Neuronal stem cell (in vitro differentiated cells): ENCODE measurements around the gene MFSD6.

Experiments used
- DNase-seq: peaks from one replicate; pipeline ENCODE4 v3.0.0-alpha.2; 2013; ENCODE audit warnings: low spot score
- H2AFZ ChIP-seq: one replicate; pipeline ENCODE4 v1.6.1; 2013; ENCODE audit warnings: mild to moderate bottlenecking, low read length, inconsistent platforms
- H2AK5ac ChIP-seq: 2 replicates; pipeline ENCODE4 v1.6.1; 2013; ENCODE audit warnings: low read depth, mild to moderate bottlenecking, inconsistent platforms, low read length, moderate library complexity, mixed read lengths
- H2BK120ac ChIP-seq: 2 replicates; pipeline ENCODE4 v1.6.1; 2013; ENCODE audit warnings: low read depth, mild to moderate bottlenecking, inconsistent platforms, low read length, moderate library complexity, mixed read lengths
- H2BK12ac ChIP-seq: one replicate; pipeline ENCODE4 v1.6.1; 2013; ENCODE audit warnings: low read length, inconsistent platforms
- H2BK15ac ChIP-seq: 2 replicates; pipeline ENCODE4 v1.6.1; 2013; ENCODE audit warnings: mild to moderate bottlenecking, low read length, inconsistent platforms, mixed read lengths
- H2BK5ac ChIP-seq: one replicate; pipeline ENCODE4 v1.6.1; 2013; ENCODE audit warnings: inconsistent platforms, mild to moderate bottlenecking, low read length, moderate library complexity
- H3K14ac ChIP-seq: one replicate; pipeline ENCODE4 v1.6.1; 2013; ENCODE audit warnings: low read length, inconsistent platforms
- H3K18ac ChIP-seq: 2 replicates; pipeline ENCODE4 v1.6.1; 2013; ENCODE audit warnings: low read length, inconsistent platforms
- H3K23ac ChIP-seq: 2 replicates; pipeline ENCODE4 v1.6.1; 2013; ENCODE audit warnings: low read depth, mild to moderate bottlenecking, mixed read lengths, low read length, inconsistent platforms; ENCODE audit not compliant: poor library complexity
- H3K27ac ChIP-seq: replicated peaks from 3 replicates; pipeline ENCODE4 v1.5.1; 2013; ENCODE audit warnings: low read length, inconsistent platforms
- H3K27me3 ChIP-seq, 3 experiments: 2 replicates each; pipeline ENCODE4 v1.6.1; 2013; ENCODE audit warnings: low read length in 3 of 3, mild to moderate bottlenecking in 2 of 3, inconsistent platforms in 1 of 3, low read depth in 1 of 3, mixed read lengths in 1 of 3, moderate library complexity in 1 of 3; ENCODE audit not compliant: control insufficient read depth in 3 of 3, insufficient read depth in 3 of 3
- H3K36me3 ChIP-seq, 2 donors: replicated peaks in 1 of 2; 2 replicates each; pipeline ENCODE4 v1.6.1; 2013; ENCODE audit warnings: low read length in 2 of 2; ENCODE audit not compliant: control insufficient read depth in 2 of 2, insufficient read depth in 2 of 2
- H3K4ac ChIP-seq: 2 replicates; pipeline ENCODE4 v1.6.1; 2013; ENCODE audit warnings: inconsistent platforms, mild to moderate bottlenecking, low read length, moderate library complexity
- H3K4me1 ChIP-seq, 2 donors: 1 replicate in 1 of 2; 2 replicates in 1 of 2; pipeline ENCODE4 v1.6.1; 2013; ENCODE audit warnings: low read length in 2 of 2, low read depth in 1 of 2; ENCODE audit not compliant: control insufficient read depth in 2 of 2, insufficient read depth in 1 of 2
- H3K4me2 ChIP-seq: one replicate; pipeline ENCODE4 v1.6.1; 2013; ENCODE audit warnings: mild to moderate bottlenecking, low read length, inconsistent platforms; ENCODE audit not compliant: insufficient read depth, poor library complexity, severe bottlenecking
- H3K4me3 ChIP-seq, 2 donors: 2 replicates each; pipeline ENCODE4 v1.5.1; 2013; ENCODE audit warnings: low read length in 2 of 2, mild to moderate bottlenecking in 2 of 2, inconsistent platforms in 1 of 2, moderate library complexity in 1 of 2
- H3K79me1 ChIP-seq: one replicate; pipeline ENCODE4 v1.6.1; 2013; ENCODE audit warnings: low read depth, mild to moderate bottlenecking, inconsistent platforms, low read length, moderate library complexity
- H3K9ac ChIP-seq: one replicate; pipeline ENCODE4 v1.6.1; 2013; ENCODE audit warnings: mild to moderate bottlenecking, low read depth, low read length, inconsistent platforms; ENCODE audit not compliant: poor library complexity
- H3K9me3 ChIP-seq, 2 donors: replicated peaks in 1 of 2; 2 replicates each; pipeline versions ENCODE3 to v1.6.1; 2013; ENCODE audit warnings: low read length in 2 of 2, mild to moderate bottlenecking in 2 of 2, inconsistent platforms in 1 of 2, low read depth in 1 of 2, mixed read lengths in 1 of 2, moderate library complexity in 1 of 2; ENCODE audit not compliant: control insufficient read depth in 2 of 2, insufficient read depth in 1 of 2
- H4K8ac ChIP-seq: one replicate; pipeline ENCODE4 v1.6.1; 2013; ENCODE audit warnings: low read depth, mild to moderate bottlenecking, inconsistent platforms, low read length, moderate library complexity
- H4K91ac ChIP-seq: one replicate; pipeline ENCODE4 v1.6.1; 2013; ENCODE audit warnings: low read length, low read depth, mild to moderate bottlenecking, inconsistent platforms; ENCODE audit not compliant: poor library complexity
- WGBS, 2 donors: extraction: QIAGEN DNeasy Blood & Tissue Kit; methylation state at CpG; one replicate each; pipeline ENCODE4 v1.1.7; 2013; ENCODE audit warnings: missing lambda C conversion rate in 2 of 2, mixed read lengths in 1 of 2; ENCODE audit not compliant: insufficient read length in 2 of 2, insufficient replicate concordance in 1 of 2; ENCODE audit errors: extremely low coverage in 2 of 2; 5-methylcytosine and 5-hydroxymethylcytosine counted together

Gene MFSD6

DNA sequence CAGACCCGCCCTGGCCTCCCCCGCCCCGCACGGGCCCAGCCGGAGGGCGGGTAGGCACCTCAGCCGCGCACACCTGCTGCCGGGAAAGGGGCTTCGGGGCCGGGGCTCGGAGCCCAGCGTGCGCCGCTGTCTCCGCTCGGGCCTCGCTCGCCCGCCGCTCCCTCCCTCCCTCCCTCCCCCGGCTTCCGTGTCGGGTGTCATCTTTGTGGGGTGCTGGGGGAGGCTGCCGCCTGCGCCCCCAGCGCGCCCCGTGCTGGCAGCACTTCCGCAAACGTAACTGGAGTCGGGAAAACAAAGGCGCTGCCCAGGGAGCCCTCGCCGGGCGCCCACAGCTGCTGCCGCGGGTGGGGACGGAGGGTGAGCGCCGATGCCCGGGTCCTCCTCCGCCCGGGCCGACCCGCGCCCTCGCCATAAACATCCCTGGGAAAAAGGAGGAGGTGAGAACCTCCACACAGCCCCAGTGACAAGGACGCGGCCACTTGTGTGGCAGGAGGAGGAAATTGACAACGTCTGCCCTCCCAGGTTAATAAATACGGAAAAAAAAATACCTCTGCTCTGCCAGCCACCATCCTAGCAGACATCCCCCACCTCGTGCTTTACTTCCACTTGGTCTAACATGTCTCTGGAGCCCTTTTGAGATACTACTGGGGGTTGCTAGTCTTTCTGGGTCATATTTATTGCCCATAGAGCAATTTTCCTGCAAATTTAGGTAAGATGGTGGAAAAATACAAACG is 550 bp downstream of the MFSD6 start:
- Histone ChIP-seq H2BK5ac (no peak overlapping the region), H3K27me3 (peaks cover 3 to 86% (median 19%) of the 10 kb centered on the region in 3 experiments), H3K23ac (peak overlapping the region; percentile 27), H3K4me3 (peak overlapping the region; percentile 47 to 83), H3K9me3 (peaks cover 0 to 3% of the 10 kb centered on the region in 2 donors), H3K4me1 (peaks cover 6 to 9% of the 10 kb centered on the region in 2 donors), H3K4me2 (peak overlapping the region; percentile 81), H2AK5ac (no peak overlapping the region), H4K8ac (no peak overlapping the region), H3K36me3 (no peaks in the 10 kb centered on the region), H3K4ac (no peak overlapping the region), H3K18ac (peak overlapping the region; percentile 83), H2BK15ac (no peak overlapping the region), H2BK12ac (no peak overlapping the region), H4K91ac (no peak overlapping the region), H2BK120ac (no peak overlapping the region), H3K9ac (peak overlapping the region; percentile 30), H3K27ac (no peak overlapping the region), H2AFZ (peak overlapping the region; percentile 91), H3K79me1 (no peaks in the 10 kb centered on the region), H3K14ac (peak overlapping the region; percentile 58)
- DNase-seq: peak; percentile 20
- no CpG with 5 or more reads among the region's 54 CpGs for WGBS, 2 donors

GRCh38 chr2:190409616-190410015 is 1.5 kb downstream of the MFSD6 start:
- Histone ChIP-seq H2BK12ac (no peak overlapping the region), H2AK5ac (no peak overlapping the region), H3K79me1 (no peaks in the 10 kb centered on the region), H3K18ac (no peak overlapping the region), H2BK15ac (no peak overlapping the region), H3K36me3 (no peaks in the 10 kb centered on the region), H4K91ac (no peak overlapping the region), H2AFZ (no peak overlapping the region), H2BK5ac (no peak overlapping the region), H4K8ac (no peak overlapping the region), H3K23ac (no peak overlapping the region), H3K4me3 (no peak overlapping the region), H2BK120ac (no peak overlapping the region), H3K27ac (no peak overlapping the region), H3K9ac (no peak overlapping the region), H3K4me1 (peaks cover 6 to 9% of the 10 kb centered on the region in 2 donors), H3K9me3 (peaks cover 0 to 3% of the 10 kb centered on the region in 2 donors), H3K27me3 (peaks cover 3 to 80% (median 19%) of the 10 kb centered on the region in 3 experiments), H3K14ac (no peak overlapping the region), H3K4me2 (no peak overlapping the region), H3K4ac (no peak overlapping the region)
- WGBS, 2 donors: no CpG with 5 or more reads among the region's 2 CpGs
- no peak for DNase-seq

- Histone ChIP-seq H2BK12ac (no peak overlapping the region), H3K18ac (no peak overlapping the region), H3K9me3 (peaks cover 0 to 3% of the 10 kb centered on the region in 2 donors), H2BK120ac (no peak overlapping the region), H3K27ac (no peak overlapping the region), H3K27me3 (peaks cover 3 to 78% (median 19%) of the 10 kb centered on the region in 3 experiments), H3K36me3 (no peaks in the 10 kb centered on the region), H4K91ac (no peak overlapping the region), H2BK5ac (no peak overlapping the region), H3K4ac (no peak overlapping the region), H2AK5ac (no peak overlapping the region), H3K4me3 (no peak overlapping the region), H3K79me1 (no peaks in the 10 kb centered on the region), H3K23ac (no peak overlapping the region), H2AFZ (no peak overlapping the region), H3K14ac (no peak overlapping the region), H3K9ac (no peak overlapping the region), H4K8ac (no peak overlapping the region), H3K4me2 (no peak overlapping the region), H3K4me1 (peaks cover 6 to 9% of the 10 kb centered on the region in 2 donors), H2BK15ac (no peak overlapping the region)
- WGBS, 2 donors: no CpG with 5 or more reads among the region's 3 CpGs
- DNase-seq: no peak
Measured at GRCh38 chr2:190410166-190410565, 2.0 kb downstream of the MFSD6 start.

GRCh38 chr2:190412966-190413365 is 4.8 kb downstream of the MFSD6 start:
- Histone ChIP-seq H2BK5ac (no peak overlapping the region), H3K4me1 (peaks cover 0 to 1% of the 10 kb centered on the region in 2 donors), H3K18ac (no peak overlapping the region), H4K8ac (no peak overlapping the region), H2AK5ac (no peak overlapping the region), H3K4ac (no peak overlapping the region), H3K4me3 (no peak overlapping the region), H2BK15ac (no peak overlapping the region), H3K27ac (no peak overlapping the region), H4K91ac (no peak overlapping the region), H3K23ac (no peak overlapping the region), H2BK120ac (no peak overlapping the region), H3K9me3 (no peaks in the 10 kb centered on the region), H3K9ac (no peak overlapping the region), H3K4me2 (no peak overlapping the region), H3K14ac (no peak overlapping the region), H2BK12ac (no peak overlapping the region), H3K79me1 (no peaks in the 10 kb centered on the region), H3K36me3 (no peaks in the 10 kb centered on the region), H3K27me3 (peaks cover 3 to 52% (median 12%) of the 10 kb centered on the region in 3 experiments), H2AFZ (no peak overlapping the region)
- WGBS, 2 donors: no CpG with 5 or more reads among the region's 3 CpGs
- no peak for DNase-seq
